CD4-positive, alpha-beta T cell (primary cell): ENCODE measurements around the gene KIF26A. TPM values are rescaled to one million over a fixed set of nuclear protein-coding genes. Genes with fewer than 3 reads are reported as not detected.

ENCODE experiments used
- ATAC-seq: fragments of 200-7000 bp; cut with Tn5 transposase; one replicate; pipeline ENCODE4 v1.10.0; 2022; ENCODE audit warnings: mild to moderate bottlenecking; ENCODE audit not compliant: poor library complexity
- CTCF ChIA-PET: fragments of 350-600 bp; sonication (Branson Sonifier 250); formaldehyde crosslinking; loops from one replicate; lab custom pipeline; 2021; ENCODE audit warnings: antibody characterized with exemption, inconsistent platforms; lab: Charles Lee
- POLR2A ChIA-PET: fragments of 350-600 bp; sonication (Branson Sonifier 250); formaldehyde crosslinking; loops from one replicate; lab custom pipeline; 2021; ENCODE audit warnings: antibody characterized with exemption, inconsistent platforms; lab: Charles Lee
- DNase-seq, 14 experiments: peaks; one replicate each; pipeline ENCODE4 v3.0.0-alpha.2; 2013 to 2020; ENCODE audit warnings: mixed read lengths in 2 of 14
- H3K27ac ChIP-seq, 2 donors: one replicate each; pipeline versions ENCODE4 v1.5.1 to v1.7.0; 2013; ENCODE audit warnings: low read length in 2 of 2, low read depth in 1 of 2, mild to moderate bottlenecking in 1 of 2
- H3K27me3 ChIP-seq, 2 experiments: 1 replicate in 1 of 2; 2 replicates in 1 of 2; pipeline versions ENCODE4 v1.6.1 to v1.7.0; 2013; ENCODE audit warnings: low read length in 2 of 2, control low read depth in 1 of 2, mild to moderate bottlenecking in 1 of 2, moderate library complexity in 1 of 2; ENCODE audit not compliant: insufficient read depth in 2 of 2, control insufficient read depth in 1 of 2
- H3K36me3 ChIP-seq: one replicate; pipeline ENCODE4 v1.6.1; 2013; ENCODE audit warnings: low read length, control low read depth; ENCODE audit not compliant: insufficient read depth
- H3K4me1 ChIP-seq: one replicate; pipeline ENCODE4 v1.6.1; 2013; ENCODE audit warnings: low read length, control low read depth; ENCODE audit not compliant: insufficient read depth
- H3K4me3 ChIP-seq: one replicate; pipeline ENCODE4 v1.5.1; 2013; ENCODE audit warnings: mild to moderate bottlenecking, low read length, moderate library complexity
- H3K9me3 ChIP-seq, 2 experiments: 1 replicate in 1 of 2; 2 replicates in 1 of 2; pipeline versions ENCODE4 v1.6.1 to v1.7.0; 2013; ENCODE audit warnings: low read length in 2 of 2, mild to moderate bottlenecking in 2 of 2, control low read depth in 1 of 2, moderate library complexity in 1 of 2; ENCODE audit not compliant: control insufficient read depth in 1 of 2, insufficient read depth in 1 of 2
- H3K27ac Mint-ChIP-seq: one replicate; pipeline ENCODE4 v1.8.0; 2020; ENCODE audit warnings: mixed read lengths
- H3K27me3 Mint-ChIP-seq: one replicate; pipeline ENCODE4 v1.8.0; 2021; ENCODE audit warnings: mixed read lengths
- H3K36me3 Mint-ChIP-seq: one replicate; pipeline ENCODE4 v1.8.0; 2021; ENCODE audit warnings: low read depth, mixed read lengths
- H3K4me1 Mint-ChIP-seq: one replicate; pipeline ENCODE4 v1.8.0; 2021; ENCODE audit warnings: low read depth, mixed read lengths
- H3K4me3 Mint-ChIP-seq: one replicate; pipeline ENCODE4 v1.8.0; 2020; ENCODE audit warnings: mild to moderate bottlenecking, mixed read lengths
- H3K9me3 Mint-ChIP-seq: one replicate; pipeline ENCODE4 v1.8.0; 2020; ENCODE audit warnings: mixed read lengths
- intact Hi-C, 2 experiments: fragments of 100-400 bp; cut with DNase I in 1 of 2; cut with micrococcal nuclease in 1 of 2; formaldehyde crosslinking; loops; one replicate each; pipeline versions ENCODE4 v1.15.1 to v1.9.0; 2023 to 2025; cut with DNase I, micrococcal nuclease
- total RNA-seq, 174 experiments: library from RNA in 2 of 174; stranded (reverse) in 2 of 174; gene quantifications; one replicate each; pipeline ENCODE4 v1.2.3 and lab custom pipeline; 2021 to 2026
- TF ChIP-seq, protein P1 (sequence below): fragments of 200-600 bp; IDR thresholded peaks from one replicate; pipeline ENCODE4 v1.8.0; 2022; ENCODE audit warnings: antibody characterized with exemption, mild to moderate bottlenecking

The KIF26A gene
- total RNA-seq, 2 experiments from 2014 or later: 0.25 to 0.31 TPM

DNA sequence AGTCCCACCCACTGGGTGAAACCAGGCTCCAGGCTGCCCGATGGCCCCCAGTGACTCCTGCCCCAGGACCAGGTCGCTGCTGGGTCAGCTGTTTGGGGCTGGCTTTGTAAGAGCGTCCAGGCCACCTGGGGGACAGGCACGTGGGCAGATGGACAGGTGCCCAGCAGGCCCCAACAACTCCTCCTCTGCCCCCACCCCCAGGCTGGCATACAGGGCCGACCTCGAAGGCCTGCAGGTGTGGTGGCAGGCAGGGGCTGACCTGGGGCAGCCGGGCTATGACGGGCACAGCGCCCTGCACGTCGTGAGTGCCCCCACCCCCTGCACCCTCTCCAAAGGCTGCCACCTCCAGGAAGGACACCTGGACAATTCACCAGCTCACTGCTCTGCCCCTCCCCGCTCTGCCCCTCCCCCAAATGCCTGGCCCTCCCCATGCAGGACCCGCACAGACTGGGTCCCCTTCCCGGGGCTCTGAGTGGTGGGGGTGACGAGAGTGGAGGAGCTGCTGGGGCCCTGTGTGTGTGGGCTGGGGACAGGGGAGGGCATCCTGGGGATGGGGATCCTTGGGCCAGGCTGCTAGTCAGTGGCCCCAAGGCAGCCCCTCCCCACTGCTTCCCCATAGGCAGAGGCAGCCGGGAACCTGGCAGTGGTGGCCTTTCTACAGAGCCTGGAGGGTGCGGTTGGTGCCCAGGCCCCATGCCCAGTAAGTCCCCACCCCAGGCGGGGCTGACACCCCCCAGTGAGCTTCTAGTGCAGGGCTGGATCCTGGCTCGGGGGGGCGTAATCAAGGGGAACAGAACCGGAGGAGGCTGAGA, 26.9 kb upstream of the KIF26A start:
- TF ChIP-seq, protein P1, sequence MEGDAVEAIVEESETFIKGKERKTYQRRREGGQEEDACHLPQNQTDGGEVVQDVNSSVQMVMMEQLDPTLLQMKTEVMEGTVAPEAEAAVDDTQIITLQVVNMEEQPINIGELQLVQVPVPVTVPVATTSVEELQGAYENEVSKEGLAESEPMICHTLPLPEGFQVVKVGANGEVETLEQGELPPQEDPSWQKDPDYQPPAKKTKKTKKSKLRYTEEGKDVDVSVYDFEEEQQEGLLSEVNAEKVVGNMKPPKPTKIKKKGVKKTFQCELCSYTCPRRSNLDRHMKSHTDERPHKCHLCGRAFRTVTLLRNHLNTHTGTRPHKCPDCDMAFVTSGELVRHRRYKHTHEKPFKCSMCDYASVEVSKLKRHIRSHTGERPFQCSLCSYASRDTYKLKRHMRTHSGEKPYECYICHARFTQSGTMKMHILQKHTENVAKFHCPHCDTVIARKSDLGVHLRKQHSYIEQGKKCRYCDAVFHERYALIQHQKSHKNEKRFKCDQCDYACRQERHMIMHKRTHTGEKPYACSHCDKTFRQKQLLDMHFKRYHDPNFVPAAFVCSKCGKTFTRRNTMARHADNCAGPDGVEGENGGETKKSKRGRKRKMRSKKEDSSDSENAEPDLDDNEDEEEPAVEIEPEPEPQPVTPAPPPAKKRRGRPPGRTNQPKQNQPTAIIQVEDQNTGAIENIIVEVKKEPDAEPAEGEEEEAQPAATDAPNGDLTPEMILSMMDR: no peak
- DNase-seq: no peak

GRCh38 chr14:104112113-104112505, 26.3 kb upstream of the KIF26A start:
- intact Hi-C loops: no loop called here
- Histone ChIP-seq H3K36me3 (no peaks in the 10 kb centered on the region), H3K4me3 (no peak overlapping the region), H3K4me1 (peaks cover 4% of the 10 kb centered on the region), H3K9me3 (peaks cover 0 to 12% of the 10 kb centered on the region in 2 experiments), H3K27me3 (peaks cover 12% of the 10 kb centered on the region in 2 experiments), H3K27ac (no peak overlapping the region)
- no peak overlapping the region for H3K27ac Mint-ChIP-seq
- DNase-seq: no peak
- H3K4me1 Mint-ChIP-seq: no peaks in the 10 kb centered on the region
- no peak for ATAC-seq
- no peaks in the 10 kb centered on the region for H3K9me3 Mint-ChIP-seq
- H3K36me3 Mint-ChIP-seq: no peaks in the 10 kb centered on the region
- CTCF ChIA-PET: no interaction called here
- POLR2A ChIA-PET: no interaction called here
- no peak overlapping the region for H3K4me3 Mint-ChIP-seq
- H3K27me3 Mint-ChIP-seq: peaks cover 11% of the 10 kb centered on the region
- TF ChIP-seq, protein P1: no peak

More for the DNA sequence above, 26.9 kb upstream of the KIF26A start:
- Mint-ChIP-seq H3K36me3 (no peaks in the 10 kb centered on the region), H3K27me3 (peaks cover 11% of the 10 kb centered on the region), H3K4me1 (no peaks in the 10 kb centered on the region), H3K27ac (no peak overlapping the region), H3K4me3 (no peak overlapping the region), H3K9me3 (no peaks in the 10 kb centered on the region)
- ChIA-PET POLR2A (no interaction called here), CTCF (no interaction called here)
- Histone ChIP-seq H3K27me3 (peaks cover 11 to 12% of the 10 kb centered on the region in 2 experiments), H3K4me1 (peaks cover 4% of the 10 kb centered on the region), H3K4me3 (no peak overlapping the region), H3K36me3 (no peaks in the 10 kb centered on the region), H3K9me3 (peaks cover 0 to 12% of the 10 kb centered on the region in 2 experiments), H3K27ac (no peak overlapping the region)
- intact Hi-C loops: no loop called here
- no peak for ATAC-seq

GRCh38 chr14:104112609-104113571, 25.5 kb upstream of the KIF26A start:
- no peak for DNase-seq
- Histone ChIP-seq H3K27ac (no peak overlapping the region), H3K27me3 (peaks cover 12 to 15% of the 10 kb centered on the region in 2 experiments), H3K4me1 (peaks cover 4% of the 10 kb centered on the region), H3K9me3 (peaks cover 0 to 12% of the 10 kb centered on the region in 2 experiments), H3K4me3 (no peak overlapping the region), H3K36me3 (no peaks in the 10 kb centered on the region)
- no peaks in the 10 kb centered on the region for H3K36me3 Mint-ChIP-seq
- H3K27me3 Mint-ChIP-seq: peaks cover 12% of the 10 kb centered on the region
- no peak overlapping the region for H3K4me3 Mint-ChIP-seq
- ChIA-PET POLR2A (no interaction called here), CTCF (no interaction called here)
- TF ChIP-seq, protein P1: no peak
- no peak overlapping the region for H3K27ac Mint-ChIP-seq
- H3K4me1 Mint-ChIP-seq: no peaks in the 10 kb centered on the region
- ATAC-seq: no peak
- H3K9me3 Mint-ChIP-seq: no peaks in the 10 kb centered on the region
- intact Hi-C loops: no loop called here
